HG03025 (cell line): Measurements from ENCODE around the gene TSPAN18.

Source experiments
- ATAC-seq: cut with Tn5 transposase; IDR thresholded peaks from one replicate; pipeline ENCODE4 v1.9.1; 2021; ENCODE audit warnings: mild to moderate bottlenecking, moderate library complexity; ENCODE audit not compliant: unreplicated experiment, low FRiP score

TSPAN18 gene

GRCh38 chr11:44947114-44947513 is 220.4 kb downstream of the TSPAN18 start:
- ATAC-seq = no peak

- ATAC-seq = no peak
Observed at GRCh38 chr11:44948155-44948554, 221.4 kb downstream of the TSPAN18 start.

GRCh38 chr11:44949160-44950030 is 222.6 kb downstream of the TSPAN18 start:
- no peak for ATAC-seq

GRCh38 chr11:44950031-44950624 is 223.4 kb downstream of the TSPAN18 start:
- ATAC-seq = no peak

GRCh38 chr11:44950625-44951476 is 224.1 kb downstream of the TSPAN18 start, which contains the start of gene TP53I11:
Gene TP53I11 (minus strand): TSS chr11:44950883. CDS start chr11:44938335, 12,548 bp downstream.
- ATAC-seq = no peak

- ATAC-seq = no peak
Observed at GRCh38 chr11:44952082-44952481, 225.3 kb downstream of the TSPAN18 start.

GRCh38 chr11:44952500-44953260 is 225.9 kb downstream of the TSPAN18 start:
- ATAC-seq = no peak

GRCh38 chr11:44954051-44954906 is 227.5 kb downstream of the TSPAN18 start:
- ATAC-seq = no peak

- ATAC-seq = no peak
Observed at GRCh38 chr11:44955015-44955738, 228.4 kb downstream of the TSPAN18 start.

GRCh38 chr11:44957040-44957515 is 230.3 kb downstream of the TSPAN18 start:
- ATAC-seq = no peak

GRCh38 chr11:44957776-44958564 is 231.2 kb downstream of the TSPAN18 start:
- no peak for ATAC-seq

GRCh38 chr11:44959064-44959463 is 232.3 kb downstream of the TSPAN18 start:
- ATAC-seq = no peak

GRCh38 chr11:44960200-44960845 is 233.6 kb downstream of the TSPAN18 start:
- ATAC-seq = no peak

GRCh38 chr11:44962464-44962863 is 235.7 kb downstream of the TSPAN18 start:
- no peak for ATAC-seq

- ATAC-seq = no peak
Observed at GRCh38 chr11:44963136-44963535, 236.4 kb downstream of the TSPAN18 start.

- ATAC-seq = no peak
Observed at GRCh38 chr11:44963948-44964347, 237.2 kb downstream of the TSPAN18 start.

- ATAC-seq = no peak
Observed at GRCh38 chr11:44964526-44965209, 237.9 kb downstream of the TSPAN18 start.
